ENCODE measurements around the gene INPP4B.

Gene INPP4B

GRCh38 chr4:142583708-142584107 is 262.4 kb downstream of the INPP4B start:
- DNase-seq (ENCODE audit: low read depth in 2 of 2, low spot score in 1 of 2): no peak

- DNase-seq (ENCODE audit: low read depth in 2 of 2, low spot score in 1 of 2): no peak
These were observed 263.8 kb downstream of the INPP4B start for GRCh38 chr4:142582340-142582739.

DNA sequence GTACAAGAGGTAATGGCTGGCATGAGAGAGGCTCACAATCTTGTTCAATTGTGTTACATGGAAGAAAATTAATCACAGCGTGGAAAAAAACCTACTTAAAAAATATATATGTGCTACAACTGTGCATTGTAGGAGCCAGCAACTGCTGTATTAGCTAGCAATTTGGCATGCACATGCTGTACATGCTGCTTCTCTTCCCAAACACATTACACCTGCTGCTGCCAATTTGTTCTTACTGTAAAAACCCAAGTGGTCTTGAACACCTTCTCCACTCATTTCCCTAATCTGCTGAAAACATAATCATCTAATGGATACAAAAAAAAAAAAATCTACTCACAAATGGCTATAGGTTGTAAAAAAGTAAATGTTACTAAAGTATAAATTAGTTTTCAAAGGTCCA is 264.2 kb downstream of the INPP4B start:
- no peak for DNase-seq (ENCODE audit: low read depth in 2 of 2, low spot score in 1 of 2)

DNA sequence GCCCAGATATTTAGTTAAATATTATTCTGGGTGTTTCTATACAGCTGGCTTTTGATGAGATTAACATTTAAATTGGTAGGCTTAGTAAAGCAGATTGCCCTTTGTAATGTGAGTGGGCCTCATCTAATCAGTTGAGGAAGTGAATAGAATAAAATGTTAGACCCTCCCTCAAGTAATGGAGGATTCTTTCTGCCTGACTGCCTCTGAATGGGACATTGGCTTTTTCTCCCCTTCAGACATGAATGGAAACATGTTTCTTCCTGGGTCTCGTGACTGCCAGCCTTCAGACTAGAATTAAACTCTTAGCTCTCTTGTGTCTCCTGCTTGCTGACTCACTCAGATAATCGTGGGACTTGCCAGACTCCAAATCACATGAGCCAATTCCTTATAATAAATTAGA is 266.7 kb downstream of the INPP4B start:
- no peak for DNase-seq (ENCODE audit: low read depth in 2 of 2, low spot score in 1 of 2)

DNA sequence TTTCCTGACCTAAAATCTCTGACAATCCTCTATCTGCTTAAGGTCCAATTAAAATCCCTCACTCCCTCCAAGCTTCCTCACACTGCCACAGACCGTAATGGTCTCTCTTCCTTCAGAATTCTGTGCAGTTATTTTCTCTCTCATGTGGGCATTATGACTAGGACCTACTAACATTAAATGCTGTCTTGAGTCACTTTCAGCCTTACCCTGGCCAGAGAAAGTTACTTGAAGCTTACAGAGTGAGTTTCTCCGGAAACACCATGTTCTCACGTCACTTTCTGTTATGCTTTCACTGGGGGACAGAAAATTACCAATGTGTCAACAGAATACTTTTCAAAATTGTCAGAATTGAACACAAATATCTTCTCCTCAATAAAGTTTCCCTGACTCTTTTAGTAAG is 271.8 kb downstream of the INPP4B start:
- DNase-seq (ENCODE audit: low read depth in 2 of 2, low spot score in 1 of 2): no peak

GRCh38 chr4:142572071-142572470 is 274.0 kb downstream of the INPP4B start:
- DNase-seq (ENCODE audit: low read depth in 2 of 2, low spot score in 1 of 2): no peak

- DNase-seq (ENCODE audit: low read depth in 2 of 2, low spot score in 1 of 2): no peak
These were observed 278.3 kb downstream of the INPP4B start for GRCh38 chr4:142567620-142568451.

GRCh38 chr4:142567199-142567598 is 278.9 kb downstream of the INPP4B start:
- DNase-seq (ENCODE audit: low read depth in 2 of 2, low spot score in 1 of 2): no peak

- no peak for DNase-seq (ENCODE audit: low read depth in 2 of 2, low spot score in 1 of 2)
These were observed 279.3 kb downstream of the INPP4B start for GRCh38 chr4:142566777-142567176.

- no peak for DNase-seq (ENCODE audit: low read depth in 2 of 2, low spot score in 1 of 2)
These were observed 279.9 kb downstream of the INPP4B start for GRCh38 chr4:142566243-142566642.

DNA sequence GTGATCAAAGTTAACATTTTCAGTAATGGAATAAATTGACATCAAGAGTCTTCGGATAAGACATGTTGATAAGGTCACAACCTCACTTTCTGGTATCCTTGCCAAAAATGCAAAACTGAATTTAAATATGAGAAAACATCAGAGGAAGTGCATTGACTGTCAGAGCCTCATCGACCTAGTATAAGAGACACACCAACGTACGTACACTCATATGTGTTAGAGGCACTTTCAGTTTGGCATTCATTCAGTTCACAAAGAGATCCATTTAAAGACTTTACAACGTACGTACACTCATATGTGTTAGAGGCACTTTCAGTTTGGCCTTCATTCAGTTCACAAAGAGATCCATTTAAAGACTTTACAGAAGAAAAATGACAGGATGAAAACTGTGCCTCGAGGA is 280.3 kb downstream of the INPP4B start:
- DNase-seq (ENCODE audit: low read depth in 2 of 2, low spot score in 1 of 2): no peak

GRCh38 chr4:142563682-142564291 is 282.3 kb downstream of the INPP4B start:
- DNase-seq (ENCODE audit: low read depth in 2 of 2, low spot score in 1 of 2): no peak

- no peak for DNase-seq (ENCODE audit: low read depth in 2 of 2, low spot score in 1 of 2)
These were observed 286.1 kb downstream of the INPP4B start for GRCh38 chr4:142559986-142560385.

DNA sequence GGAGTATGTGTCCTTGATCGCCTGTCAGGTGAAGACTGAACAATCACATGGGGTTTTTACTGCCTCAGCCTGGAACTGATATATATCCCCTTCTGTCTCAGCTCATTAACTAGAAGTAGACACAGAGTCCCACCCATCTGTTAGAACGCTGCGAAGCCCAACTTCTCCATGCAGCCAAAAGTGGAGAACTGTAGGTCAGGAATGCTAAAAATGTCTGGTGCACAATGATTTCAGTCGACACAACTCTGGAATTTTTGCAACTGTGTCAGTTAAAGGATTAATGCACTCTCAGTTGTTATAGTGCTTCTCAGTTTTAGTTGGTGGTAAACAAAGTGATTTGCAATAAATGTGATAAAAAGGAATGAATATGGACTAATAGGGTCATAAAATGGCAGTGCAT is 287.2 kb downstream of the INPP4B start:
- DNase-seq (ENCODE audit: low read depth in 2 of 2, low spot score in 1 of 2): no peak

- DNase-seq (ENCODE audit: low read depth in 2 of 2, low spot score in 1 of 2): no peak
These were observed 288.8 kb downstream of the INPP4B start for GRCh38 chr4:142557239-142557801.

GRCh38 chr4:142556570-142557238 is 289.4 kb downstream of the INPP4B start:
- no peak for DNase-seq (ENCODE audit: low read depth in 2 of 2, low spot score in 1 of 2)

DNA sequence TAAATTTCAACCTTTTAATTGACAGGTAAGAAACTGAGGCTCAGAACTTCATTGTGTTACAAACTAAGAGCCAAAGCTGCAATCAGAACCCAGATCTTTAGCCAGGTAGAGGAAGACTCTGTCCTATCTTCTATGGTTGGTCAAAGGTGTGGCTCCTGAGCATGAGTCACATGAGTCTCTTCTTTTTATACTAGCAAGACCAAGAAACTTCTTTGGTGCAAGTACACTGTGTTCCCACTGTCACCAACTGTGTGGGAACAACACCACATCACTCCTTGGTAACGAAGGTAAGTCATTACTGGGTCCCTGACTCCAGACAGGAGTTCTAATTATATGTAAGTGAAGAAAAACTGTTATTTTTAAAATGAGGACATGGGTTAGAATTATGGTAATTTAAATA is 290.1 kb downstream of the INPP4B start:
- no peak for DNase-seq (ENCODE audit: low read depth in 2 of 2, low spot score in 1 of 2)

DNA sequence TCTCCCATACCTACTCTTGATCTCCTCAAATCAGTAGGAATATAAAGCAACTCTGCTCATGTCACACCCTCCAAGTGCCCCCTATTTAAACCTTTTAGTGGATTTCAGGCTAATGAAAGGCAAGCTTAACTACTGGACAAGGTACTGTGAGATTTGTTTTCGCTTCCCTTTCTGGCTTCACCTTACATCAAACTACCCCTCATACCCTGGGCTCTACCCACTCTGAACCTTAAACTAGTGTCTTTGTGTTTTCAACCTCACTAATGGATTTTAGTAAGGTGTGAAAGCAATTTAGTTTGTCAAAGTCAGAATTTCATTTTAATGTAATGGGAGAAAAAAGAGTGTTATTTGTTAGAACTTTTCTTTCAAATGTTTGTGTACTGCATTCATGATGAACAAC is 291.7 kb downstream of the INPP4B start:
- no peak for DNase-seq (ENCODE audit: low read depth in 2 of 2, low spot score in 1 of 2)

DNA sequence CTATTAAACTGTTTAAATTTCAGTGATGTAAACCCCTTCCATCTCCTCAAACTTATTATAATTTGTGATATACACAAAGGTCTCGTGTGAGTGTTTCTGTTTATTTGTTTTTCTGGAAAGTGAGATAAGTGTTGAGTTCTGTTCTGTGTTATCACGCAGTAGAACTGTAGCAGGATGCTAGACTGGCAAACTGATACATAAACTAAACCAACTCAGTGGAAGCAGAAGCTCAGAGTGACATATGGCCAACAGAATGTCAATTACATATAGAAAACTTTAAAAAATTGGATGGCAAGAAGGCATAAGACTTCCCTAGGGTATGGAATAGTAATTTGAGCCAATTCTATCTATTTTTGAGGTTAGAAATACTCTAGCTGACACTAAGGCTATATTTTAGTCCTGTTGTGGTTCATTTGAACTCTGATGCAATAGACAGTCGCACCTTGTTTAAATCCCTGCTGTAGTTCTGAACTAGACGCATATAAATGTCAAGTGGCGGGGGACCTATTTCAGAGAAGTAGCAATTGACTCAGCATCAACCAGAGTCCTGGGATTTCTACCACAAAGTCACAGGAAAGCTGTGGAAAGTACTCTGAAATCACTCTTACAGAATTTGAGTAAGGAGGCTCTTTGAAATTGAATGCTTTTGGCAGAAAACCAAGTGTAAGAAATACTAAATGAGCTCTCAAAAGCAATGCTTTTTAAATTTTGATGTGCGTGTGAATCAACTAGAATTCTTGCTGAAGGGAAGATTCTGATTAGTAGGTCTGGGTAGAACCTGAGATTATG is 294.4 kb downstream of the INPP4B start:
- DNase-seq (ENCODE audit: low read depth in 2 of 2, low spot score in 1 of 2): no peak

DNA sequence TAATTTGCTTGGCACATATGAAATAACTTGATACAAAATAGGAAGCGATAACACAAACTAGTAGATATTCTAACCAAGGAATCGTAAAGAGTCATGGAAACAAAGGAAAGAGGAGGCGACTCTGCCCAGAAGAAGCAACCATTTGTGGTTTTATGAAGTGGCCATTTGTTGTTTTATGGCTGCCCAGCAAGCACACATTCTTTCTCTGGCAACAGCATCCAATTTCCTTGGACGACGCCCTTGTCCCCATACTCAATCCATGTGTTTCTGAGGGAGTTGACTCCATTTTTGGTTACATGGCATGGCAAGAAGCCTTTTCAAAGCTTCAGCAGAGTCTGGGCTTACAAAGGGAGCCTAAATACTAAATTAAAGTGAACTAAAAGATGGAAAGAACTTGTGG is 295.1 kb downstream of the INPP4B start:
- DNase-seq (ENCODE audit: low read depth in 2 of 2, low spot score in 1 of 2): no peak

Measured in stimulated activated CD8-positive, alpha-beta memory T cell treated with anti-CD3 and anti-CD28 coated beads, Interleukin-4, amount 100 ng/mL, for 1 hour (primary cell).